Astrocyte (in vitro differentiated cells and primary cell): Measurements from ENCODE around the gene GALNT3. TPM values are rescaled to one million over a fixed set of nuclear protein-coding genes. Genes with fewer than 3 reads are reported as not detected.
A peak's percentile ranks its signal among the peaks of the same experiment; 100 is the strongest.

ENCODE experiments used
- DNase-seq: peaks from one replicate; pipeline ENCODE4 v3.0.0-alpha.2; 2010; ENCODE audit warnings: low read depth
- FAIRE-seq: peaks from 2 replicates; lab custom pipeline; 2011; peaks lifted over from hg19 to GRCh38; lab: Jason Lieb, UNC
- H2AFZ ChIP-seq: 2 replicates; pipeline ENCODE4 v1.6.0; 2012; ENCODE audit warnings: low read depth, low read length, inconsistent platforms
- H3K27ac ChIP-seq: 2 replicates; pipeline ENCODE4 v1.5.1; 2011; ENCODE audit warnings: low read depth, low read length, inconsistent platforms
- H3K27me3 ChIP-seq: 2 replicates; pipeline ENCODE4 v1.6.0; 2011; ENCODE audit warnings: low read length, inconsistent platforms; ENCODE audit not compliant: insufficient read depth
- H3K36me3 ChIP-seq: 2 replicates; pipeline ENCODE4 v1.5.1; 2011; ENCODE audit warnings: low read length, inconsistent platforms; ENCODE audit not compliant: insufficient read depth
- H3K4me1 ChIP-seq: 2 replicates; pipeline ENCODE4 v1.5.1; 2011; ENCODE audit warnings: low read length, inconsistent platforms; ENCODE audit not compliant: insufficient read depth
- H3K4me2 ChIP-seq: 2 replicates; pipeline ENCODE4 v1.6.0; 2012; ENCODE audit warnings: low read length, inconsistent platforms
- H3K4me3 ChIP-seq: 2 replicates; pipeline ENCODE4 v1.5.1; 2011; ENCODE audit warnings: low read depth, mild to moderate bottlenecking, low read length, inconsistent platforms; ENCODE audit not compliant: insufficient read depth
- H3K79me2 ChIP-seq: 2 replicates; pipeline ENCODE4 v1.6.0; 2012; ENCODE audit warnings: mild to moderate bottlenecking, low read length, inconsistent platforms; ENCODE audit not compliant: insufficient read depth
- H3K9ac ChIP-seq: 2 replicates; pipeline ENCODE4 v1.6.0; 2012; ENCODE audit warnings: mild to moderate bottlenecking, low read length, inconsistent platforms
- H3K9me3 ChIP-seq: 2 replicates; pipeline ENCODE4 v1.5.1; 2012; ENCODE audit warnings: low read depth, mild to moderate bottlenecking, low read length, inconsistent platforms; ENCODE audit not compliant: insufficient read depth
- H4K20me1 ChIP-seq: 2 replicates; pipeline ENCODE4 v1.6.0; 2012; ENCODE audit warnings: low read length, inconsistent platforms; ENCODE audit not compliant: insufficient read depth
- H3K27ac Mint-ChIP-seq: one replicate; pipeline ENCODE4 v1.8.0; 2021; ENCODE audit warnings: mild to moderate bottlenecking, mixed read lengths; ENCODE audit not compliant: unreplicated experiment
- H3K27me3 Mint-ChIP-seq: one replicate; pipeline ENCODE4 v1.8.0; 2021; ENCODE audit warnings: low read depth, mixed read lengths; ENCODE audit not compliant: unreplicated experiment
- H3K36me3 Mint-ChIP-seq: one replicate; pipeline ENCODE4 v1.8.0; 2021; ENCODE audit warnings: low read depth, mixed read lengths; ENCODE audit not compliant: unreplicated experiment
- H3K4me1 Mint-ChIP-seq: one replicate; pipeline ENCODE4 v1.8.0; 2021; ENCODE audit warnings: low read depth, mixed read lengths; ENCODE audit not compliant: unreplicated experiment
- H3K4me3 Mint-ChIP-seq: one replicate; pipeline ENCODE4 v1.8.0; 2021; ENCODE audit warnings: mild to moderate bottlenecking, moderate library complexity, mixed read lengths; ENCODE audit not compliant: unreplicated experiment
- H3K9me3 Mint-ChIP-seq: one replicate; pipeline ENCODE4 v1.8.0; 2021; ENCODE audit warnings: mild to moderate bottlenecking, mixed read lengths; ENCODE audit not compliant: unreplicated experiment
- EZH2 ChIP-seq: IDR thresholded peaks from 2 replicates; pipeline ENCODE4 v1.6.1; 2012; ENCODE audit warnings: mild to moderate bottlenecking, low read length, inconsistent platforms; ENCODE audit not compliant: insufficient read depth
- total RNA-seq: library from RNA; stranded (reverse); gene quantifications from 2 replicates; pipeline ENCODE4 v1.2.1, GENCODE V29; 2021
- TF ChIP-seq, protein P1 (sequence below): IDR thresholded peaks from 2 replicates; pipeline ENCODE4 v1.5.1; 2011; ENCODE audit warnings: low read depth, mild to moderate bottlenecking, inconsistent platforms, low read length, moderate library complexity; ENCODE audit not compliant: insufficient read depth

GALNT3 gene
- total RNA-seq, 1 donor from 2014 or later: 16.4 TPM

- no peak overlapping the region for H3K4me2 ChIP-seq
- no peak overlapping the region for H2AFZ ChIP-seq
- H3K36me3 ChIP-seq: no peaks in the 10 kb centered on the region
- Mint-ChIP-seq H3K27ac (peak overlapping the region; percentile 38), H3K4me1 (peaks cover 13% of the 10 kb centered on the region), H3K36me3 (peaks cover 3% of the 10 kb centered on the region), H3K4me3 (no peak overlapping the region), H3K9me3 (no peaks in the 10 kb centered on the region), H3K27me3 (no peaks in the 10 kb centered on the region)
- FAIRE-seq (no peak), DNase-seq (no peak)
- no peaks in the 10 kb centered on the region for H3K79me2 ChIP-seq
- H3K4me1 ChIP-seq: no peaks in the 10 kb centered on the region
- no peak overlapping the region for H3K27ac ChIP-seq
- TF ChIP-seq, protein P1, sequence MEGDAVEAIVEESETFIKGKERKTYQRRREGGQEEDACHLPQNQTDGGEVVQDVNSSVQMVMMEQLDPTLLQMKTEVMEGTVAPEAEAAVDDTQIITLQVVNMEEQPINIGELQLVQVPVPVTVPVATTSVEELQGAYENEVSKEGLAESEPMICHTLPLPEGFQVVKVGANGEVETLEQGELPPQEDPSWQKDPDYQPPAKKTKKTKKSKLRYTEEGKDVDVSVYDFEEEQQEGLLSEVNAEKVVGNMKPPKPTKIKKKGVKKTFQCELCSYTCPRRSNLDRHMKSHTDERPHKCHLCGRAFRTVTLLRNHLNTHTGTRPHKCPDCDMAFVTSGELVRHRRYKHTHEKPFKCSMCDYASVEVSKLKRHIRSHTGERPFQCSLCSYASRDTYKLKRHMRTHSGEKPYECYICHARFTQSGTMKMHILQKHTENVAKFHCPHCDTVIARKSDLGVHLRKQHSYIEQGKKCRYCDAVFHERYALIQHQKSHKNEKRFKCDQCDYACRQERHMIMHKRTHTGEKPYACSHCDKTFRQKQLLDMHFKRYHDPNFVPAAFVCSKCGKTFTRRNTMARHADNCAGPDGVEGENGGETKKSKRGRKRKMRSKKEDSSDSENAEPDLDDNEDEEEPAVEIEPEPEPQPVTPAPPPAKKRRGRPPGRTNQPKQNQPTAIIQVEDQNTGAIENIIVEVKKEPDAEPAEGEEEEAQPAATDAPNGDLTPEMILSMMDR: no peak
- TF ChIP-seq EZH2: no peak
- no peaks in the 10 kb centered on the region for H3K9me3 ChIP-seq
- H3K4me3 ChIP-seq: no peak overlapping the region
- H4K20me1 ChIP-seq: no peaks in the 10 kb centered on the region
- no peaks in the 10 kb centered on the region for H3K27me3 ChIP-seq
- no peak overlapping the region for H3K9ac ChIP-seq
These were observed 31.3 kb downstream of the GALNT3 start for GRCh38 chr2:165762723-165763122.

GRCh38 chr2:165757906-165758675 lies 36.0 kb downstream of the GALNT3 start:
- DNase-seq: no peak
- H3K9ac ChIP-seq: no peak overlapping the region
- no peak for TF ChIP-seq EZH2
- TF ChIP-seq, protein P1: no peak
- Mint-ChIP-seq H3K4me3 (no peak overlapping the region), H3K36me3 (peaks cover 3% of the 10 kb centered on the region), H3K27ac (no peak overlapping the region), H3K9me3 (no peaks in the 10 kb centered on the region), H3K27me3 (no peaks in the 10 kb centered on the region), H3K4me1 (peaks cover 7% of the 10 kb centered on the region)
- no peak overlapping the region for H3K27ac ChIP-seq
- no peak overlapping the region for H3K4me2 ChIP-seq
- no peak overlapping the region for H2AFZ ChIP-seq
- no peaks in the 10 kb centered on the region for H3K27me3 ChIP-seq
- no peaks in the 10 kb centered on the region for H3K36me3 ChIP-seq
- H4K20me1 ChIP-seq: no peaks in the 10 kb centered on the region
- H3K4me3 ChIP-seq: no peak overlapping the region
- no peaks in the 10 kb centered on the region for H3K79me2 ChIP-seq
- FAIRE-seq: no peak
- no peaks in the 10 kb centered on the region for H3K4me1 ChIP-seq
- H3K9me3 ChIP-seq: no peaks in the 10 kb centered on the region

- Histone ChIP-seq H3K27me3 (no peaks in the 10 kb centered on the region), H3K9me3 (no peaks in the 10 kb centered on the region), H3K79me2 (no peaks in the 10 kb centered on the region), H3K9ac (no peak overlapping the region), H3K27ac (no peak overlapping the region), H3K4me3 (no peak overlapping the region), H4K20me1 (no peaks in the 10 kb centered on the region), H2AFZ (no peak overlapping the region), H3K4me1 (no peaks in the 10 kb centered on the region), H3K4me2 (no peak overlapping the region), H3K36me3 (no peaks in the 10 kb centered on the region)
- H3K36me3 Mint-ChIP-seq: no peaks in the 10 kb centered on the region
- H3K4me3 Mint-ChIP-seq: no peak overlapping the region
- no peaks in the 10 kb centered on the region for H3K9me3 Mint-ChIP-seq
- H3K4me1 Mint-ChIP-seq: no peaks in the 10 kb centered on the region
- FAIRE-seq: no peak
- DNase-seq: peak; percentile 14
- TF ChIP-seq EZH2: no peak
- TF ChIP-seq, protein P1: no peak
- no peak overlapping the region for H3K27ac Mint-ChIP-seq
- H3K27me3 Mint-ChIP-seq: no peaks in the 10 kb centered on the region
These were observed 47.5 kb downstream of the GALNT3 start for GRCh38 chr2:165746501-165746900.
